ENCODE measurements around the gene MEGF10.

Gene MEGF10

GRCh38 chr5:127326976-127327755, 36.6 kb downstream of the MEGF10 start:
- no peak for DNase-seq (ENCODE audit: low spot score)

GRCh38 chr5:127330116-127330515, 39.5 kb downstream of the MEGF10 start:
- DNase-seq (ENCODE audit: low spot score), result no peak

- DNase-seq (ENCODE audit: low spot score), result no peak
Observed at GRCh38 chr5:127331890-127332649, 41.5 kb downstream of the MEGF10 start.

- DNase-seq (ENCODE audit: low spot score), result no peak
Observed at GRCh38 chr5:127333483-127333882, 42.9 kb downstream of the MEGF10 start.

- no peak for DNase-seq (ENCODE audit: low spot score)
Observed at GRCh38 chr5:127335381-127335780, 44.8 kb downstream of the MEGF10 start.

- no peak for DNase-seq (ENCODE audit: low spot score)
Observed at GRCh38 chr5:127337876-127338275, 47.3 kb downstream of the MEGF10 start.

GRCh38 chr5:127338501-127338900, 47.9 kb downstream of the MEGF10 start:
- no peak for DNase-seq (ENCODE audit: low spot score)

GRCh38 chr5:127340606-127341005, 50.0 kb downstream of the MEGF10 start:
- DNase-seq (ENCODE audit: low spot score), result no peak

- DNase-seq (ENCODE audit: low spot score), result no peak
Observed at GRCh38 chr5:127342364-127342763, 51.8 kb downstream of the MEGF10 start.

- DNase-seq (ENCODE audit: low spot score), result no peak
Observed at GRCh38 chr5:127343313-127343712, 52.7 kb downstream of the MEGF10 start.

- DNase-seq (ENCODE audit: low spot score), result no peak
Observed at GRCh38 chr5:127343866-127344265, 53.3 kb downstream of the MEGF10 start.

GRCh38 chr5:127344931-127345330, 54.3 kb downstream of the MEGF10 start:
- DNase-seq (ENCODE audit: low spot score), result no peak

GRCh38 chr5:127351418-127351817, 60.8 kb downstream of the MEGF10 start:
- no peak for DNase-seq (ENCODE audit: low spot score)

- DNase-seq (ENCODE audit: low spot score), result no peak
Observed at GRCh38 chr5:127352068-127352467, 61.5 kb downstream of the MEGF10 start.

- DNase-seq (ENCODE audit: low spot score), result no peak
Observed at GRCh38 chr5:127353327-127353726, 62.7 kb downstream of the MEGF10 start.

- no peak for DNase-seq (ENCODE audit: low spot score)
Observed at GRCh38 chr5:127353796-127354195, 63.2 kb downstream of the MEGF10 start.

- no peak for DNase-seq (ENCODE audit: low spot score)
Observed at GRCh38 chr5:127355337-127355736, 64.7 kb downstream of the MEGF10 start.

GRCh38 chr5:127358284-127358683, 67.7 kb downstream of the MEGF10 start:
- no peak for DNase-seq (ENCODE audit: low spot score)

GRCh38 chr5:127358740-127359139, 68.1 kb downstream of the MEGF10 start:
- DNase-seq (ENCODE audit: low spot score), result no peak

GRCh38 chr5:127359502-127359901, 68.9 kb downstream of the MEGF10 start:
- DNase-seq (ENCODE audit: low spot score), result no peak

GRCh38 chr5:127363403-127363802, 72.8 kb downstream of the MEGF10 start:
- no peak for DNase-seq (ENCODE audit: low spot score)

- no peak for DNase-seq (ENCODE audit: low spot score)
Observed at GRCh38 chr5:127367029-127367428, 76.4 kb downstream of the MEGF10 start.

- DNase-seq (ENCODE audit: low spot score), result no peak
Observed at GRCh38 chr5:127367946-127368465, 77.4 kb downstream of the MEGF10 start.
